T follicular helper cell (primary cell): ENCODE results near the gene ILF2.
"Not testable (repeated sequence)": the region's sequence is repeated elsewhere in the genome, so short reads cannot be mapped to it uniquely, and the experiment has no call there.

Experiments used
- DNase-seq: peaks from one replicate; pipeline ENCODE4 v3.0.0-alpha.2; 2020; ENCODE audit warnings: low read depth

Gene ILF2

GRCh38 chr1:153649137-153649862 lies 21.5 kb downstream of the ILF2 start:
- DNase-seq, result no peak

- no peak for DNase-seq
Observed at GRCh38 chr1:153648000-153648643, 22.7 kb downstream of the ILF2 start.

GRCh38 chr1:153647346-153647714 lies 23.5 kb downstream of the ILF2 start:
- no peak for DNase-seq

- DNase-seq, result no peak
Observed at GRCh38 chr1:153646672-153647345, 24.0 kb downstream of the ILF2 start.

- no peak for DNase-seq
Observed at GRCh38 chr1:153643816-153644215, 27.0 kb downstream of the ILF2 start.

DNA sequence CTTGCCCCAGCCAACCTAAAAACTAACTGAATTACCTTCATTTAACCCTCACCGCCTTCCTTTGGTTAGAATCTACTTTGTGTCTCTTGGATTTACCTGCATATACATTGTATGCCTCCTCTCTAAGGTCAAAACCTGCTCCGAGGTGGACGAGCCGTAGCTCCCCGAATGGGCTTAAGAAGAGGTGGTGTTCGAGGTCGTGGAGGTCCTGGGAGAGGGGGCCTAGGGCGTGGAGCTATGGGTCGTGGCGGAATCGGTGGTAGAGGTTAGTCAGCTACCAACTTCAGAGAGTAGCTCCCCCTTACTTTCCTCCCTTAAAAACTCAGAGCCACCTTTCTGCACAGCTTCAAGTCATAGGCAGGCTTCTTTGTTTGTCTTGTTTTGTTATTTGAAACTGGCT lies 27.7 kb downstream of the ILF2 start:
- no peak for DNase-seq

GRCh38 chr1:153642161-153642560 lies 28.6 kb downstream of the ILF2 start:
- DNase-seq, result no peak

GRCh38 chr1:153640861-153641260 lies 29.9 kb downstream of the ILF2 start:
- no peak for DNase-seq

DNA sequence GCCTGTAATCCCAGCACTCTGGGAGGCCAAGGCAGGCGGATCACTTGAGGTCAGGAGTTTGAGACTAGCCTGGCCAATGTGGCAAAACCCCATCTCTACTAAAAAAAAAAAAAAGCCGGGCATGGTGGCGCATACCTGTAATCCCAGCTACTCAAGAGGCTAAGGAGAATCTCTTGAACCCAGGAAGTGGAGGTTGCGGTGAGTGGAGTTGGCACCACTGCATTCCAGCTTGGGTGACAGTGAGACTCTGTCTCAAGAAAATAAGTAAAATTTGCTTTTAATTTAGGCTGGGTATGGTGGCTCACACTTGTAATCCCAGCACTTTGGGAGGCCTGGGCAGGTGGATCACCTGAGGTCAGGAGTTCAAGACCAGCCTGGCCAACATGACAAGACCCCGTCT lies 30.6 kb downstream of the ILF2 start:
- DNase-seq, result not testable (repeated sequence)

DNA sequence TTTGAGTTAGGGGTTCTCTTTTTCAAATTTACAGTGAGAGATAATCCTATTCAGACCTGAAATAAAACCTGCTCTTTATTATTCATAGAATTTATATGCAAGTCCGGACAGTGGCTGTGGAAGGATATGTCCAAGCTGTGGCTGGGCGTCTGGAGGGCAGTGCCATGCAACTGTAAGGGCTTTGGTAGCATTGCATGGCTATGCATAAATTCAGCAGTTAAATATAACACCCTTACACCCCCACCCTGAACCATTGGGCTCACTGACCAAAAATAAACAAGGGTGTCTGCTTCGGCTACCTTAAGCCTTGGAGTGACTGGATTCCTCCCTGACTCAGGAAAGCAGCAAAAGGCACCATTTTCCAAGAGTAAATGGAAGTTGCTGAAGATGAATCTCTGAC lies 31.5 kb downstream of the ILF2 start:
- no peak for DNase-seq

DNA sequence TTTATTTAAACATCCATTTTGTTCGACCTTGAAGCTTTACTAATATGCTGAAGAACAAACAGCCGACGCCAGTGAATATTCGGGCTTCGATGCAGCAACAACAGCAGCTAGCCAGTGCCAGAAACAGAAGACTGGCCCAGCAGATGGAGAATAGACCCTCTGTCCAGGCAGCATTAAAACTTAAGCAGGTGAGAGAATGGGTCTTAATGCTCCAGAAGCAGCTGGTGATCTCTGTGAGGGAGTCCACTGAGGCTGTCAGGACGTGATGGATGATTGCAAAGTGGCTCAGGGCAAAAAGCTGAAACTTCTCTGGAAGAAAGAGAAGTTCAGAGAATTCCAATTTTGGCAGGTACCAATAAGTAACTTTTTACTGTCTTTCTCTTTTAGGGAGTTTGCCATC lies 32.5 kb downstream of the ILF2 start:
- DNase-seq, result no peak

DNA sequence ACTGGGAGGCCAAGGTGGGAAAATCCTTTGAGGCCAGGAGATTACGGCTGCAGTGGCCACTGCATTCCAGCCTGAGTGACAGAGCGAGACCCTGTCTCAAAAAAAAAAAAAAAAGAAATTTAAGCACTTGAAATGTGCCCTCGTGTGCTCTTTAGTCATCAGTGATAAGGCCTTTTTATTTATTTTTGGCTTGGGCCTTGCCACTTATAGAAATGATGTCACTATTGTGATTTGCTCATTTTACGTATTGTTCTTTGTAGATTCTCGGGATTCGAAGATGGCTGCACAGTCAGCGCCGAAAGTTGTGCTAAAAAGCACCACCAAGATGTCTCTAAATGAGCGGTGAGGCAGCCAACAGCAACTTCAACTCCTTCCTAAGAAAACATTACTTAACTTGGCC lies 34.5 kb downstream of the ILF2 start:
- no peak for DNase-seq

- DNase-seq, result no peak
Observed at GRCh38 chr1:153635872-153636271, 34.9 kb downstream of the ILF2 start.

DNA sequence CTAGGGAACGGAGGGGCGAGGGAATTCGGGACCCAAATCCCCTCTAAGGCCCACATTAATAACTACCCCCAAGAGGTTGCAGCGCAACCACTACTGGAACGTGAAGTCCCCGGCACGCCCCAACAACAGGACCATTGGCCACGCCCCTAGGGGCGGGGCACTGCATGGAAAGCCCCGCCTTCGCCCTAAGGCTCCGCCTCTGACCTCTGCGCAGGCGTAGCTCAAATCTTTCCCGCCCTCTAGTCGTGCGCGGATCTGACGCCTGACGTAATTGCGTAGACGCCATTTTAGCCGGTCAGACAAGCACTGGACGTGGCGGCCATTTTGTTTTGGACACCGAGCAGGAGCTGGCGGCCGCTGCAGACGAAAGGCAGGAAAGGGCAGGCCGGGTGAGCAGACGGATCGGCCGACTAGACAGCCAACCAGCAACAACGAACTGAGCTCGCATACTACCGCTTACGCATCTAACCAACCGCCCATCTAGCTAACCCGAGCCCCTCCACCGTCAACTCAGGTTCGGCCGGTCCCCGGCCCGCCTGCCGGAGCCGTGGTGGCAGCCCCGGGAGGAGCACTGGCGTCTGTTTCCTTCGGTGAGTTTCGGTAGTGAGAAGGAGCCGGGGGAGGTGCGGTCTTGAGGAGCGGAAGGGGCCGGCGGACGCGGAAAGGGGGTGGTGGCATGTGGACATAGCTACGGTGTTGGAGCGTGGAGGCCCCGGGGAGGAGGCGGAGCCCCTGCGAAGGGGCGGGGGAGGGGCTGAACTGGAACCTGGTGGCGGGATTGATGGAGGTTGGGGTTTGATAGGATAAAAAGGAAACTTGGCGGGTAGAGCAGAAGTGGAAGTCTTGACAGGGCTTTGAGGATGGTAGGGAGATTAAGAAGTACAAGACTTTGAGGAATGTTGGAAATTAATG lies 36.8 kb downstream of the ILF2 start, which contains the start of gene CHTOP:
TSS of gene CHTOP (plus strand) at position 313 of the 912 bp plus-strand sequence. CDS start 2,523 bp downstream, outside the sequence.
- DNase-seq, result peak; percentile 93

DNA sequence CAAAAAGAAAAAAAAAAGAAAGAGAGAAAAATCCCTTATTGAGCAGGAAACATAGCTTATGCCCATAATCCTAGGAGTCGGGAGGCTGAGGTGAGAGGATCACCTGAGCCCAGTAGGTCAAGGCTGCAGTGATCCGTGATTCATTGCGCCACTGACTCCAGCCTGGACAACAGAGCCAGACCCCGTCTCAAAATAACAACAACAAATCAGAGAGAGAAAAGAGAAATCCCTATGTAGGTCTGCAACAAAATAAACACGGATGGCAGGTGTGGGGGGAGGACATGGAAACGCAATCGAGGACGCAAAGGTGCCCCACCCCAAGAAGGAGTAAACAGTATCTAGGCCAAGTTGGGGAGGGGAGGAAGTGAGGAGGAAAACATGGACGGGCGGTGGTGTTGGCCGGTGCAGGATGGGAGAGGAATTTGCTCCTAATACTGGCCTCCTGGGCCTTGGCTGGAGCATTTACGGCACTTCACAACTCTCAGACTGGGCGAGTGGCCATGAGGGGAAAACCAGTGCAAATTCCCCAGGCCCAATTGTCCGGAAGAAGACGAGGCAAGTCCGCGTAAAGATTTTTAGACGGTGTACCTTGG lies 37.5 kb downstream of the ILF2 start:
- DNase-seq, result no peak

DNA sequence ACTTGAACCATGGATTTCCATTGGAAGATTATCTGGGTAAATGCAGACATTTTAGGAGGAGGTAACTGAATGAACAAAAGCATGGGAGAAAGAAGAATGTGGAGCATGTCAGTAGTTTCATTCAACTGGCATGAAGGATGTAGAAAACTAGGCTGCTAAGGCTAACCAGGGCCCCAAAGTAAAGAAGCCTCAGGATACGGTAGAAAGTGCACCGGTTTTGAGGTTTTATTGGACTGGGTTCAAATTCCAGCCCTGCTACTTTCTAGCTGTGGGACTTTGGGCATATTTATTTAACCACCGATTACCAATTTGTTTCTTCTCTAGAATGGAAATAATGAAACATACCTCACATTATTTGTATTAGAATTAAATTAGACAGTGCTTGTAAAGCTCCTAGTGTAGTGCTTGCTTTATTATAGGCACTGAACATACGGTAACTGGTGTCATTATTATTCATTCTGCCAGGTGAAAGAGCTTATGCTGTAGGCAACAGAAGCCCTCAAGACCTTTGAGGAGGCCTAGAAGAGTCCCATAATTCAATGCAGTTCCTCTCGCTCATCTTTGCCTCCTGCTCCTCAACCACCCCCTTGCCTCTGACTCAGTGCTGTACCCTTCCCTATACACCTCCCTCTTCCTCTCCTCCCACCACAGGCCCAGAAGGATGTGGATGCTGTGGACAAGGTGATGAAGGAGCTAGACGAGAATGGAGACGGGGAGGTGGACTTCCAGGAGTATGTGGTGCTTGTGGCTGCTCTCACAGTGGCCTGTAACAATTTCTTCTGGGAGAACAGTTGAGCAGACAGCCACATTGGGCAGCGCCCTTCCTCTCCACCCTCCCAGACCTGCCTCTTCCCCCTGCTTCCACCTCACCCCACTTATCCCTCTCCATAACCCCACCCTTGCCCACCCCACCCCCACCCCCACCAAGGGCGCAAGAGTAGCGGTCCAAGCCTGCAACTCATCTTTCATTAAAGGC lies 39.5 kb downstream of the ILF2 start:
- DNase-seq, result no peak

GRCh38 chr1:153630384-153630783 lies 40.4 kb downstream of the ILF2 start:
- no peak for DNase-seq

DNA sequence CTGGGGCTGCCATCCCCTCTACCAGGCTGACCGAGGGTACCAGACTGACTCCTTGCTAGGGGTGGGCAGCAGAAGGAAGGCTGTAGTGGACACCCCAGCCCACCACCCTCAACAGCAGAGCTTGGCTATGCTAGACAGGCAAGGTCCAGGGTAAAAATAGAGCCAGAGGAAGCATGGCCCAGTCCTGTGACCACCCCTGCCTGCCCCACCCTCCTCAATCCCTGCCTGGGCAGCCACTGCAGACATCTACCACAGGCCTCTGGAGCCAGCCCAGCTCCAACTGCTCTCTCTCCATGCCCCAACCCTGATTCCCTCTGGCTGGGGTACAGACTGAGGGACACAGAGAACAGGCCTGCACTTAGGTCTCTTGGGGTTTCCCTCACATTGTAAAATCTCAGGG lies 40.8 kb downstream of the ILF2 start:
- DNase-seq, result no peak

- DNase-seq, result no peak
Observed at GRCh38 chr1:153629343-153629665, 41.5 kb downstream of the ILF2 start.

GRCh38 chr1:153628638-153629342 lies 42.0 kb downstream of the ILF2 start:
- no peak for DNase-seq
